HEK293 (cell line): ENCODE data around the gene AIF1.

Experiments used
- IKZF3 ChIP-seq: fragments of 450-650 bp; IDR thresholded peaks from 2 replicates; pipeline ENCODE4 v1.5.0; 2018; ENCODE audit warnings: missing biosample characterization, mild to moderate bottlenecking, missing genetic modification characterization, moderate library complexity
- KLF17 ChIP-seq: fragments of 450-650 bp; formaldehyde crosslinking; IDR thresholded peaks from 2 replicates; pipeline ENCODE4 v1.5.1; 2016; ENCODE audit warnings: missing biosample characterization, missing genetic modification characterization
- PRDM4 ChIP-seq: fragments of 450-650 bp; formaldehyde crosslinking; IDR thresholded peaks from 2 replicates; pipeline ENCODE4 v1.5.1; 2017; ENCODE audit warnings: missing biosample characterization, missing genetic modification characterization
- SALL2 ChIP-seq: fragments of 450-650 bp; formaldehyde crosslinking; IDR thresholded peaks from 2 replicates; pipeline ENCODE4 v1.5.0; 2017; ENCODE audit warnings: missing biosample characterization, mild to moderate bottlenecking, missing genetic modification characterization, borderline replicate concordance
- ZNF114 ChIP-seq: fragments of 450-650 bp; formaldehyde crosslinking; IDR thresholded peaks from 2 replicates; pipeline ENCODE4 v1.5.0; 2017; ENCODE audit warnings: missing biosample characterization, missing genetic modification characterization
- ZNF121 ChIP-seq: fragments of 450-650 bp; formaldehyde crosslinking; IDR thresholded peaks from 2 replicates; pipeline ENCODE4 v1.5.1; 2016; ENCODE audit warnings: missing biosample characterization, missing genetic modification characterization
- ZNF23 ChIP-seq: fragments of 450-650 bp; formaldehyde crosslinking; IDR thresholded peaks from 2 replicates; pipeline ENCODE4 v1.5.1; 2016; ENCODE audit warnings: missing biosample characterization, missing genetic modification characterization, borderline replicate concordance
- ZNF274 ChIP-seq, 2 experiments: fragments of 200-500 bp in 1 of 2; fragments of 450-650 bp in 1 of 2; sonication (Bioruptor generic) in 1 of 2; formaldehyde crosslinking in 1 of 2; IDR thresholded peaks; 2 replicates each; pipeline versions ENCODE4 v1.5.1 to v1.6.1; 2014 to 2016; ENCODE audit warnings: borderline replicate concordance in 1 of 2, inconsistent platforms in 1 of 2, low read length in 1 of 2, missing biosample characterization in 1 of 2, missing genetic modification characterization in 1 of 2
- ZNF391 ChIP-seq: fragments of 450-650 bp; formaldehyde crosslinking; IDR thresholded peaks from 2 replicates; pipeline ENCODE4 v1.5.1; 2016; ENCODE audit warnings: low read depth, missing biosample characterization, missing genetic modification characterization, borderline replicate concordance
- ZNF561 ChIP-seq: fragments of 450-650 bp; IDR thresholded peaks from 2 replicates; pipeline ENCODE4 v1.5.1; 2018; ENCODE audit warnings: missing biosample characterization, missing genetic modification characterization, borderline replicate concordance
- ZNF645 ChIP-seq: fragments of 450-650 bp; formaldehyde crosslinking; IDR thresholded peaks from 2 replicates; pipeline ENCODE4; 2016; ENCODE audit warnings: missing biosample characterization, missing genetic modification characterization
- ZNF701 ChIP-seq: fragments of 450-650 bp; formaldehyde crosslinking; IDR thresholded peaks from 2 replicates; pipeline ENCODE4 v1.5.1; 2016; ENCODE audit warnings: missing biosample characterization, missing genetic modification characterization
- ZNF76 ChIP-seq: fragments of 450-650 bp; formaldehyde crosslinking; IDR thresholded peaks from 2 replicates; pipeline ENCODE4; 2016; ENCODE audit warnings: low read depth, missing biosample characterization, missing genetic modification characterization, borderline replicate concordance
- TF ChIP-seq, protein P1 (sequence below): fragments of 450-650 bp; formaldehyde crosslinking; IDR thresholded peaks from 2 replicates; pipeline ENCODE4 v1.5.1; 2016; ENCODE audit warnings: missing biosample characterization, missing genetic modification characterization

DNA sequence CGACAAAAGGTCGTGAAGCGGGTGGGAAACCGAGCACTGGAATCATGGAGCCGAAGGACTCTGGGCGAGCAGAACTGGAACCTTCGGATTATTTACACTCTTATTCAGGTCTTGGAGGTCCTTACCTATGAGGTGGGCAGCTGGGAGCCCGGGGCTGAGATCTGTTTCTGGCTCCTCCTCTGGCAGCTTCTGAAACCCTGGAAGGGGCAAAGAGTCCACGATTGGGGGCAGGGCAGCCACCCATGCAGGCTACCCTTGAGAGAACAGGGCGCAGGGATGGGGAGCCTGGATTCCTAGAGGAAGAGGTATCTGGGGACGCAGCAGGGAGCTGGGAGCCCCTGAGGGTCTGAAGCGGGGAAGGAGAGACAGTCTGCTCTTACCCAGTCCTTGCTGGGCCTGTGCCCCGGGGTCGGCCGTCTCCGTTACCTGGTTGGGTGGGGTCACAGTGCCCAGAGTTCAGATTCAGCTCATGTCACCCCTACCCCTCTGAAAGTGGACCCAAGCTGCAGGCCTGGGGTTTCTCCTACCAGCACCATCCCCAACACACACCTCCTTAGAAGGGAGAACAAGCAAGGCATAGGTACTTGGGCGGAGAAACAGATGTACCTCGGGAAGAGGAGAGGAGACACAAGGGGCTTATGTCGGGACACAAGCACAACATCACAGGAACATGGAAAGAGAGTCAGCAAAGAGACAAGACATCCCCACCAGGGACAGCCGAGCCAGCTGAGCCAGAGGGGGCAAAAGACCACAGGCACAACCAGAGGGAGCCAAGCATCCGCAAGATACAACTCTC lies 33.4 kb upstream of the AIF1 start:
- TF ChIP-seq, protein P1, sequence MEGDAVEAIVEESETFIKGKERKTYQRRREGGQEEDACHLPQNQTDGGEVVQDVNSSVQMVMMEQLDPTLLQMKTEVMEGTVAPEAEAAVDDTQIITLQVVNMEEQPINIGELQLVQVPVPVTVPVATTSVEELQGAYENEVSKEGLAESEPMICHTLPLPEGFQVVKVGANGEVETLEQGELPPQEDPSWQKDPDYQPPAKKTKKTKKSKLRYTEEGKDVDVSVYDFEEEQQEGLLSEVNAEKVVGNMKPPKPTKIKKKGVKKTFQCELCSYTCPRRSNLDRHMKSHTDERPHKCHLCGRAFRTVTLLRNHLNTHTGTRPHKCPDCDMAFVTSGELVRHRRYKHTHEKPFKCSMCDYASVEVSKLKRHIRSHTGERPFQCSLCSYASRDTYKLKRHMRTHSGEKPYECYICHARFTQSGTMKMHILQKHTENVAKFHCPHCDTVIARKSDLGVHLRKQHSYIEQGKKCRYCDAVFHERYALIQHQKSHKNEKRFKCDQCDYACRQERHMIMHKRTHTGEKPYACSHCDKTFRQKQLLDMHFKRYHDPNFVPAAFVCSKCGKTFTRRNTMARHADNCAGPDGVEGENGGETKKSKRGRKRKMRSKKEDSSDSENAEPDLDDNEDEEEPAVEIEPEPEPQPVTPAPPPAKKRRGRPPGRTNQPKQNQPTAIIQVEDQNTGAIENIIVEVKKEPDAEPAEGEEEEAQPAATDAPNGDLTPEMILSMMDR (tag by site-specific recombination): no peak
- TF ChIP-seq PRDM4 (tag by site-specific recombination) (no peak), ZNF701 (tag by site-specific recombination) (no peak), ZNF645 (tag by site-specific recombination) (no peak), ZNF274 (IDR thresholded peaks at IDR 0.05; ENCODE audit: low read length) (no peak), ZNF274 (tag by site-specific recombination; IDR thresholded peaks at IDR 0.05; ENCODE audit: borderline replicate concordance) (no peak), ZNF391 (tag by site-specific recombination) (no peak), IKZF3 (tag by site-specific recombination) (no peak), KLF17 (tag by site-specific recombination) (no peak), ZNF114 (tag by site-specific recombination) (no peak), SALL2 (no peak), ZNF121 (tag by site-specific recombination) (no peak), ZNF561 (tag by site-specific recombination) (no peak), ZNF76 (tag by site-specific recombination) (no peak), ZNF23 (no peak)
